RWPE1 (cell line): ENCODE measurements around the gene CASP7.
"Not testable (repeated sequence)": the region's sequence is repeated elsewhere in the genome, so short reads cannot be mapped to it uniquely, and the experiment has no call there.

Source experiments
- CTCF ChIA-PET: fragments of 350-600 bp; sonication (Branson Sonifier 250); formaldehyde crosslinking; extraction: SDS; loops from one replicate; lab custom pipeline; 2021; lab: Yijun Ruan, JAX
- POLR2A ChIA-PET: fragments of 400-600 bp; formaldehyde crosslinking; extraction: SDS; loops from one replicate; lab custom pipeline; 2020; ENCODE audit warnings: antibody characterized with exemption; ENCODE audit not compliant: low non-redundant PET; lab: Yijun Ruan, JAX
- DNase-seq: peaks from one replicate; pipeline ENCODE4 v3.0.0; 2012; ENCODE audit warnings: low spot score
- H3K27ac ChIP-seq: fragments of 450-650 bp; 2 replicates; pipeline ENCODE4 v1.5.1; 2017
- TF ChIP-seq, protein P1 (sequence below): fragments of 450-650 bp; conservative IDR thresholded peaks from 2 replicates; pipeline ENCODE4 v1.5.1; 2017; ENCODE audit warnings: low read depth, mild to moderate bottlenecking

CASP7 gene

DNA sequence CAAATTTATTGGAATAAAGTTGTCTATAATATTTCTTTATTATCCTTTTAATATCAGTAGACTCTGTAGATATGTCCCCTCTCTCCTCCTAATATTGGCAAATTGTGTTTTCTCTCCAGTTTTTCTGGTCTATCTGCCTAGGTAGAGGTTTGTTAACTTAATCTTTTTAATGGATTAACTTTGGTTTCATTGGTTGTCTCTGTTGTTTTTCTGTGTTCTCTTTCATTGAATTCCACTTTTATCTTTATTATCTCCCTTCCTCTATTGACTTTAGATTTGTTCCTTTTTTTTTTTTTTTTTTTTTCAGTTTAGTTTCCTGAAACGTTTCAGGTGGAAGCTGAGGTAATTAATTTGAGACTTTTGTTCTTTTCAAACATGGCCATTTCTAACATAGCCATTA, 82.4 kb downstream of the CASP7 start:
- ChIA-PET CTCF (no interaction called here), POLR2A (no interaction called here)
- no peak overlapping the region for H3K27ac ChIP-seq
- DNase-seq: no peak
- TF ChIP-seq, protein P1, sequence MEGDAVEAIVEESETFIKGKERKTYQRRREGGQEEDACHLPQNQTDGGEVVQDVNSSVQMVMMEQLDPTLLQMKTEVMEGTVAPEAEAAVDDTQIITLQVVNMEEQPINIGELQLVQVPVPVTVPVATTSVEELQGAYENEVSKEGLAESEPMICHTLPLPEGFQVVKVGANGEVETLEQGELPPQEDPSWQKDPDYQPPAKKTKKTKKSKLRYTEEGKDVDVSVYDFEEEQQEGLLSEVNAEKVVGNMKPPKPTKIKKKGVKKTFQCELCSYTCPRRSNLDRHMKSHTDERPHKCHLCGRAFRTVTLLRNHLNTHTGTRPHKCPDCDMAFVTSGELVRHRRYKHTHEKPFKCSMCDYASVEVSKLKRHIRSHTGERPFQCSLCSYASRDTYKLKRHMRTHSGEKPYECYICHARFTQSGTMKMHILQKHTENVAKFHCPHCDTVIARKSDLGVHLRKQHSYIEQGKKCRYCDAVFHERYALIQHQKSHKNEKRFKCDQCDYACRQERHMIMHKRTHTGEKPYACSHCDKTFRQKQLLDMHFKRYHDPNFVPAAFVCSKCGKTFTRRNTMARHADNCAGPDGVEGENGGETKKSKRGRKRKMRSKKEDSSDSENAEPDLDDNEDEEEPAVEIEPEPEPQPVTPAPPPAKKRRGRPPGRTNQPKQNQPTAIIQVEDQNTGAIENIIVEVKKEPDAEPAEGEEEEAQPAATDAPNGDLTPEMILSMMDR: no peak

DNA sequence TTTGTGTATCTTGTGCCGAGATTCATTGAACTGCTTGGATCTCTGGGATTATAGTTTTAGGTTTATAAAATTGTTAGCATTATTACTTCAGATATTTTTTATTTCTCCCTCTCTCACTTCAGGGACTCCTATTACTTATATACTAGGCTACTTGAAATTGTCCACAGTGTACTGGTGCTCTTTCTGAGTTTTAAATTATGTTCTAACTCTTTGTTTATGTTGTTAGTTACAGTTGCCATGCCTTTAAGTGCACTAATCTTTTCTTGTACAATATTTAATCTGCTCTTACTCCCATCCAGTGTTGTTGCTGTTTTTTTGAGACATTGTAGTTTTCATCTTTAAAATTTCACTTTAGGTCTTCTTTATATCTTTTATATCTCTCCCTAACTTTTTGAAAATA, 84.9 kb downstream of the CASP7 start:
- POLR2A ChIA-PET: no interaction called here
- CTCF ChIA-PET: interaction anchor here (0.6 kb wide), 1 partner anchor 785 kb away, joined by 3 read pairs; no protein-coding TSS in a partner anchor
- no peak overlapping the region for H3K27ac ChIP-seq
- no peak for DNase-seq
- TF ChIP-seq, protein P1: no peak

DNA sequence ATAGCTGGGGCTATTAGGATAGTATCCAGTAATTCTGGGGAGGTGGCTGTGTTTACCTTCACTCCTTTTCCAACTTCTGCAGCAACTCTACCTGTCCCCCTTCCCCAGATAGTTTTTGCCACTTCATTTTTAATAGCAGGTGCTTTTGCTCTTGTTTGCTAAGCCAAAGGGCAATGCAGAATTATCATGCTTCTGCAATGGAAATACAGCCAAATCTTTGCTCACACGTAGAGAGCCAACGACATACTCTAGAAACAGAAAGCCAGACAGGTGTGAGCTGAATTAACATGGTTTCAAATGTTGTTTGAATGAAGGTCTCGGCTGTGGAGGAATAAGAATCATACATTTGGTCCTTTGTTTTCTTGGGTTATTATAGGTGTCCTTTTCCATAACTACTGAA, 86.2 kb downstream of the CASP7 start:
- H3K27ac ChIP-seq: no peak overlapping the region

DNA sequence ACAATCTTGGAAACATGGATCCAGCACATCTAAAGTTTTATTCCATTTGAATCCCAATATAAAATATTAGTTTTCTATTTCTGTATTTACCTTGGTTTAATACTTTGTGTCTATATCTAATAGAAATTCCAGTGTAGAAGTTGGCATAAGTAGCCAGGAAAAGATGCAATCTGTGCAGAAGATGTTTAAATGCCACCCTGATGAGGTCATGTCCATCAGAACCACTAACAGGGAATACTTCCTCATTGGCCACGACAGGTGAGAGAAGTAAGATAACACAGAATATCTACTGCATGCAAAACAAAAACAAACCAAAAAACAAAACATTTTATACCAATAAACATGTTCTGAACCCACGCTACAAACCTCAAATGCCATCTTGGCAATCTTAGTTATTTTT, 87.5 kb downstream of the CASP7 start:
- CTCF ChIA-PET: no interaction called here
- POLR2A ChIA-PET: no interaction called here
- H3K27ac ChIP-seq: no peak overlapping the region
- DNase-seq: no peak
- TF ChIP-seq, protein P1: no peak

More for the DNA sequence above, 86.2 kb downstream of the CASP7 start:
- CTCF ChIA-PET: interaction anchor here (0.7 kb wide), 1 partner anchor 104 kb away, joined by 4 read pairs; no protein-coding TSS in a partner anchor
- TF ChIP-seq, protein P1: no peak
- POLR2A ChIA-PET: no interaction called here
- DNase-seq: no peak

DNA sequence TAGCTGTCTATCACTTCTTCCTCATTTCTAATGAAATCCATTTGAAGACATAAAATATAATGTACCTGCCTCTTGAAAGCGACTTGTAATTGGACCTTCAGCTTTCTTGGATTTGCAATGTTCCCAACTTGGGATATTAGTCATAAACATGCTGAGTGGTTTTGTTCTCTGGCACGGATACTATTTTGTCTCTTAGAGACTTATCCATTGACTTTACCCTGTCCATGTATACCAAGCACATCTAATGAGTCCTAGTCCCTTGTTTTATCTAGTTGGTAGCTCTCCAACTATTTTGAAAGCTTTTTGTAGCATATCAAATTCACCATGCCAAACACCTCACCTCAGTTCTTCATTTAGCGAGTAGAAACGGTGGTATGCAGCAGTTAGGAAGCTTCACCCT, 90.6 kb downstream of the CASP7 start:
- H3K27ac ChIP-seq: no peak overlapping the region
- TF ChIP-seq, protein P1: no peak
- DNase-seq: no peak
- CTCF ChIA-PET: interaction anchor here (0.8 to 1.1 kb wide), 3 partner anchors 35 to 296 kb away, joined by 3 read pairs; no protein-coding TSS in a partner anchor
- POLR2A ChIA-PET: no interaction called here

DNA sequence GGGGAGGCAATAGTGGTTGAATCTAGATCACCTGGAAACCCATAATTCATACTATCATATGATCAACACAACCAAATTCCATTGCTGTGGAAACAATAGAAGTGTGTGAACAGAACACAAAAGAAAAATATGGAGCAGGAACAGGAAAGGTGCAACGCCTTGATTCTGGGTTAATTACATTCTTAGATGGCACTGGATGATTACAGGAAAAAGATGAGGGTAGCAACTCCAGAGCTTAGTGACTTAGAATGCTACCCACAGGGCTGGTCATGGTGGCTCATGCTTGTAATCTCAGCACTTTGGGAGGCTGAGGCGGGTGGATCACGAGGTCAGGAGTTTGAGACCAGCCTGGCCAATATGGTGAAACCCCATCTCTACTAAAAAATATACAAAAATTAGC, 91.4 kb downstream of the CASP7 start:
- CTCF ChIA-PET: interaction anchor here (1.1 kb wide), 1 partner anchor 295 kb away, joined by 3 read pairs; no protein-coding TSS in a partner anchor
- DNase-seq, POLR2A ChIA-PET, H3K27ac ChIP-seq: not testable (repeated sequence)

DNA sequence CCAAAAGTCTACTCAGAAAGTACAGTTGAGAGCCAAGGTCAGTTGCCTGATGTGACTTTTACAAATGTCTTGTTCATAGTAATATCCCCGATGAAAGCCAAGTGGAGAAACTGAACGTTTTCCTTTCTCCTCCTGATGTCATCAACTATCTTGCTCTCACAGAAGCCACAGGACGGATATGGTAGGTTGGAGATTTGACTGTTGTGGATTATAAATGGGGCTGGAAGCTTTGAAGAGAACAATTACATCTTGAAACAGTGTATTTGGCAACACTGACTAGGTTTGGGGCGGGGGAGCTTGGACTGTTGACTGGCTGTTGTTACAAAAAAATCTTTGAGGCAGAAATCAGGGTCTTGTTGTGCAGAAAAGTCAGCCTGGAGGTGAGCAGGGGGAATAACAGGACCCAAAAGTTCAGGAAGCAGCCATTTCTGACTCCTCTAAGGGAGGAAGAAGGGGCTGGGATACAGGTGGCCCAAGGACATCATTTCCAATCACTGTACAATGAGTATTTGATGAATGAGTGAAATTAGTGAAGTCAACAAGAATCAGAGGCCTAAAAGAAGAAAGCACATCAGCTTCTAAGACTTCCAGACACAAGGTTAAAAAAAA, 96.1 kb downstream of the CASP7 start:
- TF ChIP-seq, protein P1: no peak
- CTCF ChIA-PET: interaction anchor here (0.6 kb wide), 1 partner anchor 71 kb away, joined by 7 read pairs; no protein-coding TSS in a partner anchor
- DNase-seq: no peak
- no peak overlapping the region for H3K27ac ChIP-seq
- POLR2A ChIA-PET: no interaction called here
